IMR-90 (cell line): ENCODE data around the gene TEX38. TPM values are rescaled to one million over a fixed set of nuclear protein-coding genes. Genes with fewer than 3 reads are reported as not detected.

Source experiments
- ATAC-seq: fragments of 200-7000 bp; cut with Tn5 transposase; 2 replicates; pipeline ENCODE4 v1.9.1; 2020; ENCODE audit warnings: low read depth, mild to moderate bottlenecking, moderate library complexity
- BruUV-seq: library from RNA; stranded (reverse); fragments of 400-500 nt; replicated peaks from 2 replicates; lab custom pipeline; 2021; lab: Mats Ljungman, UMichigan
- CTCF ChIA-PET: fragments of 300-600 bp; formaldehyde crosslinking; extraction: SDS; loops from one replicate; lab custom pipeline; 2021; ENCODE audit warnings: antibody characterized with exemption; lab: Yijun Ruan, JAX
- POLR2A ChIA-PET: fragments of 300-600 bp; sonication (Branson Sonifier 250); formaldehyde crosslinking; loops from one replicate; lab custom pipeline; 2022; ENCODE audit warnings: antibody characterized with exemption; ENCODE audit not compliant: unreplicated experiment; lab: Charles Lee
- DNase-seq: peaks from one replicate; pipeline ENCODE4 v3.0.0; 2013
- H2AFZ ChIP-seq: replicated peaks from 2 replicates; pipeline ENCODE3; 2013; ENCODE audit warnings: low read length, mild to moderate bottlenecking; ENCODE audit not compliant: poor library complexity
- H2AK5ac ChIP-seq: 2 replicates; pipeline ENCODE4 v1.6.1; 2013; ENCODE audit warnings: low read depth, low read length, inconsistent platforms
- H2AK9ac ChIP-seq: replicated peaks from 2 replicates; pipeline ENCODE3; 2013; ENCODE audit warnings: mild to moderate bottlenecking, low read depth, low read length, moderate library complexity; ENCODE audit not compliant: poor library complexity
- H2BK120ac ChIP-seq: 2 replicates; pipeline ENCODE4 v1.6.1; 2013; ENCODE audit warnings: low read depth, low read length, inconsistent platforms
- H2BK15ac ChIP-seq: 3 replicates; pipeline ENCODE4 v1.6.1; 2013; ENCODE audit warnings: low read depth, low read length, inconsistent platforms
- H2BK20ac ChIP-seq: 2 replicates; pipeline ENCODE4 v1.6.1; 2013; ENCODE audit warnings: low read depth, mild to moderate bottlenecking, inconsistent platforms, low read length, moderate library complexity
- H2BK5ac ChIP-seq: 2 replicates; pipeline ENCODE4 v1.6.1; 2013; ENCODE audit warnings: mild to moderate bottlenecking, low read depth, low read length, inconsistent platforms; ENCODE audit not compliant: poor library complexity, severe bottlenecking
- H3K14ac ChIP-seq: replicated peaks from 2 replicates; pipeline ENCODE4 v1.6.1; 2013; ENCODE audit warnings: low read depth, low read length, inconsistent platforms
- H3K18ac ChIP-seq: 2 replicates; pipeline ENCODE4 v1.6.1; 2013; ENCODE audit warnings: low read depth, low read length, control low read depth
- H3K23ac ChIP-seq: 2 replicates; pipeline ENCODE4 v1.6.1; 2013; ENCODE audit warnings: low read depth, low read length, inconsistent platforms
- H3K27ac ChIP-seq: 2 replicates; pipeline ENCODE4 v1.5.1; 2013; ENCODE audit warnings: mild to moderate bottlenecking, control low read depth, low read length; ENCODE audit not compliant: insufficient read depth
- H3K27me3 ChIP-seq: 2 replicates; pipeline ENCODE4 v1.6.1; 2013; ENCODE audit warnings: low read length; ENCODE audit not compliant: control insufficient read depth, insufficient read depth
- H3K36me3 ChIP-seq: 2 replicates; pipeline ENCODE4 v1.6.1; 2013; ENCODE audit warnings: low read length, mixed read lengths; ENCODE audit not compliant: control insufficient read depth, insufficient read depth
- H3K4ac ChIP-seq: 2 replicates; pipeline ENCODE4 v1.6.1; 2013; ENCODE audit warnings: low read depth, low read length, inconsistent platforms
- H3K4me1 ChIP-seq: 2 replicates; pipeline ENCODE4 v1.6.1; 2013; ENCODE audit warnings: low read length, mixed read lengths; ENCODE audit not compliant: control insufficient read depth, insufficient read depth
- H3K4me2 ChIP-seq: 2 replicates; pipeline ENCODE4 v1.6.1; 2013; ENCODE audit warnings: low read depth, mild to moderate bottlenecking, control low read depth, low read length, moderate library complexity
- H3K4me3 ChIP-seq: 2 replicates; pipeline ENCODE4 v1.5.1; 2013; ENCODE audit warnings: low read depth, mild to moderate bottlenecking, control low read depth, low read length, moderate library complexity; ENCODE audit not compliant: insufficient read depth
- H3K56ac ChIP-seq: 2 replicates; pipeline ENCODE4 v1.6.1; 2013; ENCODE audit warnings: low read length, inconsistent platforms; ENCODE audit not compliant: insufficient read depth; ENCODE audit errors: extremely low read depth
- H3K79me1 ChIP-seq, 2 experiments: 2 replicates each; pipeline ENCODE4 v1.6.1; 2013; ENCODE audit warnings: low read length in 2 of 2, inconsistent platforms in 1 of 2, low read depth in 1 of 2
- H3K9ac ChIP-seq: 2 replicates; pipeline ENCODE4 v1.6.1; 2013; ENCODE audit warnings: low read depth, low read length, control low read depth
- H3K9me1 ChIP-seq: 2 replicates; pipeline ENCODE4 v1.6.1; 2013; ENCODE audit warnings: low read length, inconsistent platforms; ENCODE audit not compliant: insufficient read depth
- H3K9me3 ChIP-seq: 2 replicates; pipeline ENCODE4 v1.6.1; 2013; ENCODE audit warnings: low read length; ENCODE audit not compliant: control insufficient read depth, insufficient read depth
- H4K20me1 ChIP-seq: 2 replicates; pipeline ENCODE4 v1.6.1; 2013; ENCODE audit warnings: low read length, inconsistent platforms; ENCODE audit not compliant: insufficient read depth
- H4K5ac ChIP-seq: 2 replicates; pipeline ENCODE4 v1.6.1; 2013; ENCODE audit warnings: mild to moderate bottlenecking, low read depth, low read length, control low read depth
- H4K8ac ChIP-seq, 2 experiments: 2 replicates each; pipeline ENCODE4 v1.6.1; 2013; ENCODE audit warnings: low read depth in 2 of 2, low read length in 2 of 2, control low read depth in 1 of 2, inconsistent platforms in 1 of 2
- H4K91ac ChIP-seq: 2 replicates; pipeline ENCODE4 v1.6.1; 2013; ENCODE audit warnings: low read depth, low read length, inconsistent platforms; ENCODE audit not compliant: insufficient read depth
- BHLHE40 ChIP-seq: fragments of 150-350 bp; IDR thresholded peaks from 2 replicates; pipeline ENCODE4 v1.6.1; 2016; ENCODE audit warnings: mild to moderate bottlenecking, low read depth, low read length
- CEBPB ChIP-seq: IDR thresholded peaks from 2 replicates; pipeline ENCODE4 v1.6.1; 2012; ENCODE audit warnings: low read depth, low read length, improper control_type of control experiment
- CHD1 ChIP-seq: IDR thresholded peaks from 2 replicates; pipeline ENCODE4 v1.6.1; 2012; ENCODE audit warnings: low read depth, low read length, improper control_type of control experiment
- CTCF ChIP-seq: conservative IDR thresholded peaks from 2 replicates; pipeline ENCODE4 v1.5.1; 2012; ENCODE audit warnings: mild to moderate bottlenecking, low read depth, low read length, improper control_type of control experiment
- ELK1 ChIP-seq: fragments of 150-350 bp; IDR thresholded peaks from 2 replicates; pipeline ENCODE4 v1.6.1; 2016; ENCODE audit warnings: low read depth, mild to moderate bottlenecking, low read length, moderate library complexity, borderline replicate concordance
- FOS ChIP-seq: fragments of 150-350 bp; IDR thresholded peaks from 2 replicates; pipeline ENCODE4 v1.6.1; 2016; ENCODE audit warnings: low read depth, low read length
- MAFK ChIP-seq: IDR thresholded peaks from 2 replicates; pipeline ENCODE4 v1.6.1; 2012; ENCODE audit warnings: low read depth, low read length, improper control_type of control experiment
- MAZ ChIP-seq: IDR thresholded peaks from 2 replicates; pipeline ENCODE4 v1.6.1; 2012; ENCODE audit warnings: low read depth, mild to moderate bottlenecking, low read length, improper control_type of control experiment, moderate library complexity, borderline replicate concordance
- MXI1 ChIP-seq: IDR thresholded peaks from 2 replicates; pipeline ENCODE4 v1.6.1; 2012; ENCODE audit warnings: low read depth, mild to moderate bottlenecking, low read length, moderate library complexity, borderline replicate concordance
- NFE2L2 ChIP-seq: fragments of 150-350 bp; IDR thresholded peaks from 2 replicates; pipeline ENCODE4 v1.6.1; 2016; ENCODE audit warnings: low read depth, mild to moderate bottlenecking, low read length
- POLR2A ChIP-seq: IDR thresholded peaks from 2 replicates; pipeline ENCODE4 v1.6.1; 2012; ENCODE audit warnings: mild to moderate bottlenecking, low read depth, low read length
- RAD21 ChIP-seq: IDR thresholded peaks from 2 replicates; pipeline ENCODE4 v1.6.1; 2012; ENCODE audit warnings: low read length, improper control_type of control experiment
- RCOR1 ChIP-seq: IDR thresholded peaks from 2 replicates; pipeline ENCODE4 v1.6.1; 2012; ENCODE audit warnings: mild to moderate bottlenecking, low read length, improper control_type of control experiment; ENCODE audit not compliant: insufficient replicate concordance
- RFX5 ChIP-seq: IDR thresholded peaks from 2 replicates; pipeline ENCODE4 v1.8.0; 2012; ENCODE audit warnings: low read depth, mild to moderate bottlenecking, low read length, moderate library complexity
- SMC3 ChIP-seq: fragments of 150-350 bp; IDR thresholded peaks from 2 replicates; pipeline ENCODE4 v1.6.1; 2016; ENCODE audit warnings: low read depth, mild to moderate bottlenecking, antibody characterized with exemption, low read length, moderate library complexity
- USF2 ChIP-seq: fragments of 150-350 bp; IDR thresholded peaks from 2 replicates; pipeline ENCODE4 v1.6.1; 2017; ENCODE audit warnings: mild to moderate bottlenecking, antibody characterized with exemption, low read length, low read depth
- WGBS, 2 experiments: methylation state at CpG; one replicate each; pipeline versions ENCODE4 v1.1.5 to v1.1.7; 2013; ENCODE audit warnings: missing lambda C conversion rate in 2 of 2; ENCODE audit not compliant: insufficient read length in 1 of 2; ENCODE audit errors: extremely low coverage in 2 of 2; 5-methylcytosine and 5-hydroxymethylcytosine counted together
- dilution Hi-C: fragments of 300-500 bp; cut with HindIII; formaldehyde crosslinking; loops from one replicate; pipeline ENCODE4 v1.14.3; 2018; ENCODE audit warnings: low sequenced_read_pairs; ENCODE audit not compliant: unreplicated experiment
- in situ Hi-C: fragments of 300-500 bp; cut with MboI; formaldehyde crosslinking; loops from 3 replicates; pipeline ENCODE4 v1.14.3; 2019; ENCODE audit warnings: low sequenced_read_pairs, inconsistent platforms, mixed read lengths
- intact Hi-C: fragments of 100-400 bp; cut with micrococcal nuclease; formaldehyde crosslinking; loops from 2 replicates; pipeline ENCODE4 v1.10.0; 2022
- polyA plus RNA-seq, 3 experiments: library from polyadenylated mRNA; depleted of rRNA; stranded (reverse); fragments of >200 nt; gene quantifications; 2 replicates each; pipeline ENCODE4 v1.2.3, GENCODE V29; 2012; ENCODE audit warnings: low replicate concordance in 1 of 3
- total RNA-seq: library from RNA; depleted of rRNA; stranded (reverse); fragments of >200 nt; gene quantifications from 2 replicates; pipeline ENCODE4 v1.2.3, GENCODE V29; 2012

Gene TEX38
- total and polyA plus RNA-seq, 2 of the 4 experiments (the other 2 are of a cell fraction) = not detected

- Histone ChIP-seq H2BK120ac (no peak overlapping the region), H3K4ac (no peak overlapping the region), H2AFZ (no peak overlapping the region), H2BK15ac (no peak overlapping the region), H3K56ac (no peak overlapping the region), H2BK20ac (no peak overlapping the region), H3K9ac (no peak overlapping the region), H4K8ac (no peak overlapping the region), H3K14ac (no peak overlapping the region), H4K5ac (no peak overlapping the region), H4K91ac (no peak overlapping the region), H3K9me3 (no peaks in the 10 kb centered on the region), H2AK9ac (no peak overlapping the region), H3K27me3 (no peaks in the 10 kb centered on the region), H2BK5ac (no peak overlapping the region), H3K23ac (no peak overlapping the region), H3K4me3 (no peak overlapping the region), H3K27ac (no peak overlapping the region), H3K4me1 (peaks cover 7% of the 10 kb centered on the region), H3K36me3 (peaks cover 10% of the 10 kb centered on the region), H2AK5ac (no peak overlapping the region), H3K9me1 (peaks cover 9% of the 10 kb centered on the region), H3K79me1 (peaks cover 14 to 28% of the 10 kb centered on the region in 2 experiments), H3K18ac (no peak overlapping the region), H4K20me1 (no peaks in the 10 kb centered on the region), H3K4me2 (no peak overlapping the region)
- CTCF ChIA-PET = interaction anchor here (1.2 kb wide), 1 partner anchor 22 kb away, joined by 4 read pairs; no protein-coding TSS in a partner anchor
- in situ Hi-C loops = no loop called here
- intact Hi-C loops = no loop called here
- BruUV-seq = no TSS peak
- POLR2A ChIA-PET = no interaction called here
- no peak for DNase-seq
- no peak for ATAC-seq
- TF ChIP-seq NFE2L2 = no peak
- TF ChIP-seq RFX5 = no peak
- no peak for TF ChIP-seq MAZ
- TF ChIP-seq MXI1 = no peak
- TF ChIP-seq POLR2A = no peak
- TF ChIP-seq CHD1 = no peak
- no peak for TF ChIP-seq MAFK
- no peak for TF ChIP-seq CTCF
- no peak for TF ChIP-seq SMC3
- no peak for TF ChIP-seq ELK1
- TF ChIP-seq RCOR1 = no peak
- no peak for TF ChIP-seq FOS
- no peak for TF ChIP-seq RAD21
- TF ChIP-seq BHLHE40 = no peak
- no peak for TF ChIP-seq USF2
- no peak for TF ChIP-seq CEBPB
- dilution Hi-C loops = no loop called here
- no CpG with 5 or more reads among the region's 2 CpGs for WGBS, 2 experiments
These were observed 5.7 kb upstream of the TEX38 start for GRCh38 chr1:46665983-46666382.
